ENCODE data around the gene IL36RN. TPM values are rescaled to one million over a fixed set of nuclear protein-coding genes. Genes with fewer than 3 reads are reported as not detected.
"Not testable (repeated sequence)": the region's sequence is repeated elsewhere in the genome, so short reads cannot be mapped to it uniquely, and the experiment has no call there.

IL36RN gene
- total RNA-seq, 1 donor from 2014 or later = not detected

DNA sequence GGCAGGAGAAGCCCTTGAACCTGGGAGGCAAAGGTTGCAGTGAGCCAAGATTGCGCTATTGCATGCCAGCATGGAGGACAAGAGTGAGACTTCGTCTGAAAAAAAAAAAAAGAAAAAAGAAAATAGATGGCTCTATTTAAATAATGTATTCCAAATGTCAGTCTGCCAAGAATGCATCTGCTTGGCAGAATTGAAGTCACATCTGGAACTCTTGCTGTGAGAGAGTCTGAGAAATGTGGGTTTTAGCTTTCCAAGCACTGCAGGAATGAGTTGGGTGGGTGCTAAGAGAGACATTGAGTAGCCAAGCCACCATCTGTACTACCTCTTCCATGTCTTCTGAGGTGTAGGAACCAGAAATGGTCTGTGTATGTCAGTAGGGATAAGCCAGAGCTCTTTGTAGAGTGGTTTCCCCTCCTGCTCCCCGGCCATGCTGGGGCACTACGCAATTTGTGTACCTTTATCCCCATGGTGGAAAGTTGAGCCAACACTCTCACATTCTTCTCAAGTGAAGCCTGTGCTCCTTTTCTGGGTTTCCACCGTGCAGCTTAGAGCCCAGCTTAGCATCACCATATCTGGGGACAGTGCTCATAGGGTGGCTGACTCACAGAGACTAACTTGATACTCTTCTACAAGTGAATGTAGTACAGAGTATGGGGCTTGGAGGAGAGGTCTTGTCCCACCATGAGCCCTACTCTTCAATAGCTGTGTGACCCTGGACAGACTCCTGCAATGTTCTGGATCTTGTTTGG is 34.0 kb downstream of the IL36RN start:
- H3K4me3 ChIP-seq (ENCODE audit: low read depth, low read length) = no peak overlapping the region

DNA sequence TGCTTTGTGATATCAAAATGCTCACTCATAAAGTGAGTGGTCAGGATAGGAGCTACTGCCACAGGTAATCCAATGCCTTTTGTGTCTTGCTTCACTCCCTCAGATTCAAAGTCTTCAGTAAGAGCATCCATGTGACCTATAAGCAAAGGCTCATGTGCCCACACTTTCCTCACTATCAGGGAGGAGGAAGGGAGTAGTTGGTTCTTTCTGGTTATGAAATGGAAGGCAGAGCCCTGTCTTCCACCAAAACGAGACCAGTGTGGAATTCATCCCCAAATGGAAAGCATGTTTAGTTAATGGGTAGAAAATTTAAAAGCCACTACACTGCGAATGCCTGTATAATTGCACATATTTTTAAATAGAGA is 34.6 kb downstream of the IL36RN start:
- TF ChIP-seq, protein P1, sequence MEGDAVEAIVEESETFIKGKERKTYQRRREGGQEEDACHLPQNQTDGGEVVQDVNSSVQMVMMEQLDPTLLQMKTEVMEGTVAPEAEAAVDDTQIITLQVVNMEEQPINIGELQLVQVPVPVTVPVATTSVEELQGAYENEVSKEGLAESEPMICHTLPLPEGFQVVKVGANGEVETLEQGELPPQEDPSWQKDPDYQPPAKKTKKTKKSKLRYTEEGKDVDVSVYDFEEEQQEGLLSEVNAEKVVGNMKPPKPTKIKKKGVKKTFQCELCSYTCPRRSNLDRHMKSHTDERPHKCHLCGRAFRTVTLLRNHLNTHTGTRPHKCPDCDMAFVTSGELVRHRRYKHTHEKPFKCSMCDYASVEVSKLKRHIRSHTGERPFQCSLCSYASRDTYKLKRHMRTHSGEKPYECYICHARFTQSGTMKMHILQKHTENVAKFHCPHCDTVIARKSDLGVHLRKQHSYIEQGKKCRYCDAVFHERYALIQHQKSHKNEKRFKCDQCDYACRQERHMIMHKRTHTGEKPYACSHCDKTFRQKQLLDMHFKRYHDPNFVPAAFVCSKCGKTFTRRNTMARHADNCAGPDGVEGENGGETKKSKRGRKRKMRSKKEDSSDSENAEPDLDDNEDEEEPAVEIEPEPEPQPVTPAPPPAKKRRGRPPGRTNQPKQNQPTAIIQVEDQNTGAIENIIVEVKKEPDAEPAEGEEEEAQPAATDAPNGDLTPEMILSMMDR (conservative IDR thresholded peaks at IDR 0.05; ENCODE audit: low read depth, low read length) = no peak
- DNase-seq (ENCODE audit: low read depth) = no peak
- no peak overlapping the region for H3K4me3 ChIP-seq (ENCODE audit: low read depth, low read length)

More for the DNA sequence above, 34.0 kb downstream of the IL36RN start:
- TF ChIP-seq, protein P1 (conservative IDR thresholded peaks at IDR 0.05; ENCODE audit: low read depth, low read length) = no peak
- no peak for DNase-seq (ENCODE audit: low read depth)

DNA sequence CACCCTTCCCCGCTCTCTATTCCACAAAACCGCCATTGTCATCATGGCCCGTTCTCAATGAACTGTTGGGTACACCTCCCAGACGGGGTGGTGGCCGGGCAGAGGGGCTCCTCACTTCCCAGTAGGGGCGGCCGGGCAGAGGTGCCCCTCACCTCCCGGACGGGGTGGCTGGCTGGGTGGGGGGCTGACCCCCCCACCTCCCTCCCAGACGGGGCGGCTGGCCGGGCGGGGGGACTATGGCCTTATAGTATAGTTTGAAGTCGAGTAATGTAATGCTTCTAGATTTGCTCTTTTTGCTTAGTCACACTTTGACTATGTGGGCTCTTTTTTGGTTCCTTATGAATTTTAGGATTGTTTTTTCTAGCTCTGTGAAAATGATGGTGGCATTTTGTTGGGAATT is 37.3 kb downstream of the IL36RN start:
- DNase-seq (ENCODE audit: low read depth); H3K4me3 ChIP-seq (ENCODE audit: low read depth, low read length): not testable (repeated sequence)

DNA sequence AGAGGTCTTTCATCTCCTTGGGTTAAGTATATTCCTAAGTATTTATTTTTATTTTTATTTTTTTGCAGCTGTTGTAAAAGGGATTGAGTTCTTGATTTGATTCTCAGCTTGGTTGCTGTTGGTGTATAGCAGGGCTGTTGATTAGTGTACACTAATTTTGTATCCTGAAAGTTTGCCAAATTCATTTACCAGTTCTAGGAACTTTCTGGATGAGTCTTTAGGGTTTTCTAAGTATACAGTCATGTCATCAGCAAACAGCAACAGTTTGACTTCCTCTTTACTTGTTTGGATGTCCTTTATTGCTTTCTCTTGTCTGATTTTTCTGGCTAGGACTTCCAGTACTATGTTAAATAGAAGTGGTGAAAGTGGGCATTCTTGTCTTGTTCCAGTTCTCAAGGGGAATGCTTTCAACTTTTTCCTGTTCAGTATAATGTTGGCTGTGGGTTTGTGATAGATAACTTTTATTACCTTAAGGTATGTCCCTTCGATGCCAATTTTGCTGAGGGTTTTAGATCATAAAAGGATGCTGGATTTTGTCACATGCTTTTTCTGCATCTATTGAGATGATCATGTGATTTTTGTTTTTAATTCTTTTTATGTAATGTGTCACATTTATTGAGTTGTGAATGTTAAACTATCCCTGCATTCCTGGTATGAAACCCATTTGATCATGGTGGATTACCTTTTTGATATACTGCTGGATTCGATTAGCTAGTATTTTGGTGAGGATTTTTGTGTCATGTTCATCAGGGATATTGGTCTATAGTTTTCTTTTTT is 38.0 kb downstream of the IL36RN start:
- not testable (repeated sequence) for DNase-seq (ENCODE audit: low read depth); H3K4me3 ChIP-seq (ENCODE audit: low read depth, low read length)

DNA sequence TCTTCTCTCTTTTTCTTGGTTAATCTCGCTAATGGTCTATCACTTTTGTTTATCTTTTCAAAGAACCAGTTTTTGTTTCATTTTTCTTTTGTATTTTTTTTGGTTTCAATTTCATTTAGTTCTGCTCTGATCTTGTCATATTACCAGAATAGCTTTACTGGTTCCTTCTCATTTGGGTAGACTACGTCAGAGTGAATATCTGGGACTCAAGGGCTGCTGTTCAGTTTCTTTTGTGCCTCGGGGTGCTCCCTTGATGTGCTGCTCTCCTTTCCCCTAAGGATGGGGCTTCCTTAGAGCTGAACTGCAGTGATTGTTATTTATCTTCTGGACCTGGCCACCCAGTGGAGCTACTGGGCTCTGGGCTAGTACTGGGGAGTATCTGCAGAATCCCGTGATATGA is 39.0 kb downstream of the IL36RN start:
- no peak overlapping the region for H3K4me3 ChIP-seq (ENCODE audit: low read depth, low read length)
- TF ChIP-seq, protein P1 (conservative IDR thresholded peaks at IDR 0.05; ENCODE audit: low read depth, low read length) = no peak
- no peak for DNase-seq (ENCODE audit: low read depth)

DNA sequence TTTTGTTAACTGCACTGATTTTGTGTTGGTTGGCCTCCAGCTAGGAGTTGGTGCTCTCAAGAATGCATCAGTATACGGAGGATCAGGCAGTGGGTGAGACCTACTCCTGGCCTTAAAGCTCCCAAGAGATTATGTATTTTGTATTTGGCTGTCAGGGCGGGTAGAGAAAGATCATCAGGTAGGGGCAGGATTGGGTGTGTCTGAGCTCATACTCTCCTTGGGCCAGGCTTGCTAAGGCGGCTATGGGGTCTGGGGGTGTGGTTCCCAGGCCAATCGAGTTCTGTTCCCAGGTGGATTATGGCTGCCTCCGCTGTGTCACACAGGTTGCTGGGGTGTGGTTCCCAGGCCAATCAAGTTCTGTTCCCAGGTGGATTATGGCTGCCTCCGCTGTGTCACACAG is 39.5 kb downstream of the IL36RN start:
- TF ChIP-seq, protein P1 (conservative IDR thresholded peaks at IDR 0.05; ENCODE audit: low read depth, low read length) = no peak

DNA sequence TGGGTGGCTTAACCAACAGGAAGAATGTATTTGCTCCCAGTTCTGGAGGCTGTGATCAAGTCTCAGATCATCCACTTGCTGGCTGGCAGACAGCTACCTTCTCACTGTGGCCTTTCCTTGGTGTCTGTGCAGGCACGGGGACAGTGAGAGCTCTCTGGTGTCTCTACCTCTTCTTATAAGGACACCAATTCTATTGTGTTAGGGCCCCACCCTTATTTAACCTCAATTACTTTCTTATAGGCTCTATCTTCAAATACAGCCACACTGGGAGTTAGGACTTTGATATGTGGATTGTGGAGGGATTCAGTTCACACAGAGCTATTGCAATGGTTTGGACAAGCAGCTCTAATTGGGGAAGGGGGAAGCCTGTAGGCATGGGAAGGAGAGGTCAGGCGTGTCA is 43.1 kb downstream of the IL36RN start:
- TF ChIP-seq, protein P1 (conservative IDR thresholded peaks at IDR 0.05; ENCODE audit: low read depth, low read length) = no peak
- H3K4me3 ChIP-seq (ENCODE audit: low read depth, low read length) = no peak overlapping the region
- no peak for DNase-seq (ENCODE audit: low read depth)

More for the DNA sequence above, 39.5 kb downstream of the IL36RN start:
- DNase-seq (ENCODE audit: low read depth) = no peak
- H3K4me3 ChIP-seq (ENCODE audit: low read depth, low read length) = no peak overlapping the region

DNA sequence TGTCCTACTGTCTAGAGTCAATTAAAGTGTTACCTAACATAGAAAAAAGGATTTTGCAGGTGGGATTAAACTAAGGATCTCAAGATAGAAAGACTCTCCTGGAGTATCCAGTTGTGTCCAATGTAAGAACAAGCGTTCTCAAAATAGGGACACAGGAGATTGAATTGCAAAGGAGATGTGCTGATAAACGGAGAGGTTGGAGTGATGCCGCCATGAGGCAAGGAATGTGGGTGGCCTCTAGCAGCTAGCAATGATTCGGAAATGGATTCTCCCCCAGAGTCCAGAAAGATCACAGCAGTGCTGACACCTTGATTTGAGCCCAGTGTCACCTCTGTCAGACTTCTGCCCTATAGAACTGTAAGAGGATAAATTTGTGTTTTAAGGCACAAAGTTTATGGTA is 44.3 kb downstream of the IL36RN start:
- DNase-seq (ENCODE audit: low read depth) = no peak
- TF ChIP-seq, protein P1 (conservative IDR thresholded peaks at IDR 0.05; ENCODE audit: low read depth, low read length) = no peak
- H3K4me3 ChIP-seq (ENCODE audit: low read depth, low read length) = no peak overlapping the region
